Hepatocyte (in vitro differentiated cells): ENCODE results near the gene TMED5. TPM values are rescaled to one million over a fixed set of nuclear protein-coding genes. Genes with fewer than 3 reads are reported as not detected.
"Not testable (repeated sequence)": the region's sequence is repeated elsewhere in the genome, so short reads cannot be mapped to it uniquely, and the experiment has no call there.

ENCODE experiments used
- DNase-seq: peaks from one replicate; pipeline ENCODE4 v3.0.0-alpha.2; 2016; ENCODE audit warnings: low spot score
- H2AFZ ChIP-seq: fragments of 200-600 bp; sonication (generic); 2 replicates; pipeline ENCODE4 v1.6.0; 2016; ENCODE audit warnings: antibody characterized with exemption, mild to moderate bottlenecking
- H3K27ac ChIP-seq: fragments of 200-600 bp; sonication (generic); 2 replicates; pipeline ENCODE4 v1.5.1; 2016; ENCODE audit warnings: mild to moderate bottlenecking
- H3K27me3 ChIP-seq: fragments of 200-600 bp; sonication (generic); 2 replicates; pipeline ENCODE4 v1.6.1; 2016
- H3K36me3 ChIP-seq: fragments of 200-600 bp; sonication (generic); replicated peaks from 2 replicates; pipeline ENCODE4 v1.5.1; 2016; ENCODE audit warnings: low read depth; ENCODE audit not compliant: insufficient read depth
- H3K4me1 ChIP-seq: fragments of 200-600 bp; sonication (generic); 2 replicates; pipeline ENCODE4 v1.5.1; 2016; ENCODE audit warnings: mild to moderate bottlenecking, moderate library complexity; ENCODE audit not compliant: insufficient read depth
- H3K4me2 ChIP-seq: fragments of 200-600 bp; sonication (generic); 2 replicates; pipeline ENCODE4 v1.6.0; 2016
- H3K4me3 ChIP-seq: fragments of 200-600 bp; sonication (generic); 2 replicates; pipeline ENCODE4 v1.5.1; 2016; ENCODE audit warnings: mild to moderate bottlenecking
- H3K79me2 ChIP-seq: fragments of 200-600 bp; sonication (generic); 2 replicates; pipeline ENCODE4 v1.6.0; 2017; ENCODE audit warnings: mild to moderate bottlenecking
- H3K9me2 ChIP-seq: fragments of 200-600 bp; sonication (generic); replicated peaks from 2 replicates; pipeline ENCODE4 v1.6.0; 2017; ENCODE audit warnings: mild to moderate bottlenecking; ENCODE audit not compliant: insufficient read depth
- H3K9me3 ChIP-seq: fragments of 200-600 bp; sonication (generic); 2 replicates; pipeline ENCODE4 v1.5.1; 2016; ENCODE audit warnings: low read depth, mild to moderate bottlenecking
- H4K20me1 ChIP-seq: fragments of 200-600 bp; sonication (generic); 2 replicates; pipeline ENCODE4 v1.6.0; 2016; ENCODE audit warnings: mild to moderate bottlenecking; ENCODE audit not compliant: insufficient read depth, poor library complexity, severe bottlenecking
- EZH2 ChIP-seq: fragments of 200-600 bp; sonication (generic); IDR thresholded peaks from 2 replicates; pipeline ENCODE4 v1.6.1; 2016; ENCODE audit warnings: antibody characterized with exemption, mild to moderate bottlenecking, borderline replicate concordance
- EZH2phosphoT487 ChIP-seq: fragments of 200-600 bp; sonication (generic); IDR thresholded peaks from one replicate; pipeline ENCODE4 v1.6.1; 2018; ENCODE audit warnings: antibody characterized with exemption, mild to moderate bottlenecking, low read depth, moderate library complexity; ENCODE audit not compliant: unreplicated experiment, severe bottlenecking
- WGBS: methylation state at CpG from one replicate; pipeline ENCODE4 v1.1.6; 2016; ENCODE audit warnings: low lambda C conversion rate; ENCODE audit errors: missing lambda C conversion rate; 5-methylcytosine and 5-hydroxymethylcytosine counted together
- polyA plus RNA-seq: library from polyadenylated mRNA; unstranded; fragments of >200 nt; fragmentation: Nextera tagmentation; extraction: Ambion mirVana; gene quantifications from 2 replicates; pipeline ENCODE4 v1.2.1, GENCODE V29; 2016
- total RNA-seq: library from RNA; depleted of rRNA; stranded (reverse); fragments of >200 nt; gene quantifications from 2 replicates; pipeline ENCODE4 v1.2.3, GENCODE V29; 2014
- TF ChIP-seq, protein P1 (sequence below): fragments of 200-600 bp; sonication (generic); IDR thresholded peaks from 2 replicates; pipeline ENCODE4 v1.5.1; 2016; ENCODE audit warnings: antibody characterized with exemption, mild to moderate bottlenecking; ENCODE audit not compliant: poor library complexity

The TMED5 gene
- total and polyA plus RNA-seq, 2 experiments from 2014 or later = 78.2 to 119 TPM

- no peak overlapping the region for H2AFZ ChIP-seq
- peak overlapping the region; percentile 88 for H3K4me2 ChIP-seq
- H3K27ac ChIP-seq = peak overlapping the region; percentile 97
- no peaks in the 10 kb centered on the region for H3K9me3 ChIP-seq
- WGBS = 33% methylated on average over 5 of the region's 5 CpGs
- H3K4me1 ChIP-seq = peaks cover 7% of the 10 kb centered on the region
- H3K27me3 ChIP-seq = no peaks in the 10 kb centered on the region
- H3K79me2 ChIP-seq = peaks cover 77% of the 10 kb centered on the region
- H3K4me3 ChIP-seq = peak overlapping the region; percentile 69
- H4K20me1 ChIP-seq = peaks cover 16% of the 10 kb centered on the region
- no peaks in the 10 kb centered on the region for H3K9me2 ChIP-seq
- H3K36me3 ChIP-seq = no peaks in the 10 kb centered on the region
- TF ChIP-seq EZH2 (no peak), EZH2phosphoT487 (no peak)
- TF ChIP-seq, protein P1, sequence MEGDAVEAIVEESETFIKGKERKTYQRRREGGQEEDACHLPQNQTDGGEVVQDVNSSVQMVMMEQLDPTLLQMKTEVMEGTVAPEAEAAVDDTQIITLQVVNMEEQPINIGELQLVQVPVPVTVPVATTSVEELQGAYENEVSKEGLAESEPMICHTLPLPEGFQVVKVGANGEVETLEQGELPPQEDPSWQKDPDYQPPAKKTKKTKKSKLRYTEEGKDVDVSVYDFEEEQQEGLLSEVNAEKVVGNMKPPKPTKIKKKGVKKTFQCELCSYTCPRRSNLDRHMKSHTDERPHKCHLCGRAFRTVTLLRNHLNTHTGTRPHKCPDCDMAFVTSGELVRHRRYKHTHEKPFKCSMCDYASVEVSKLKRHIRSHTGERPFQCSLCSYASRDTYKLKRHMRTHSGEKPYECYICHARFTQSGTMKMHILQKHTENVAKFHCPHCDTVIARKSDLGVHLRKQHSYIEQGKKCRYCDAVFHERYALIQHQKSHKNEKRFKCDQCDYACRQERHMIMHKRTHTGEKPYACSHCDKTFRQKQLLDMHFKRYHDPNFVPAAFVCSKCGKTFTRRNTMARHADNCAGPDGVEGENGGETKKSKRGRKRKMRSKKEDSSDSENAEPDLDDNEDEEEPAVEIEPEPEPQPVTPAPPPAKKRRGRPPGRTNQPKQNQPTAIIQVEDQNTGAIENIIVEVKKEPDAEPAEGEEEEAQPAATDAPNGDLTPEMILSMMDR = no peak
- peak; percentile 15 for DNase-seq
Measured at GRCh38 chr1:93178418-93178817, 1.8 kb downstream of the TMED5 start.

DNA sequence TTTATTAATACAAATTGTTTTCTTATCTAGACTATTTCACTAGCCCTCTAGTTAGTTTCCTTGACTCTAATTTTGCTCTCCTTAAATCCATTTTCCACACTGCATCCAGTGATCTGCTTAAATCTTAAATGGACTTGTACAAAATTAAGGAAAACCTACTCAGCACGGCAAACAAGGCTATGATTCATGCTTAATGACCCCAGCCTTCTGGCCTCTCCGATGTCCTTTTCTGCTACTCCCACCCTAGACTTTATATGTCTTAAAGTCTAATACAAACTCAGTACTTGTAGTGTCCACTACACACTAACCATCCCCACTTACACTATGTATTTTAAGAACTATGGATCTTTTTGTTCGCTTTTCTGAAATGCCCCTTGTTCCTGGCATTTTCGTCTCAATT lies 2.2 kb downstream of the TMED5 start:
- Histone ChIP-seq H3K27me3 (no peaks in the 10 kb centered on the region), H3K79me2 (peaks cover 81% of the 10 kb centered on the region), H3K36me3 (no peaks in the 10 kb centered on the region), H3K4me2 (peak overlapping the region; percentile 88), H3K9me2 (no peaks in the 10 kb centered on the region), H3K4me3 (peak overlapping the region; percentile 69), H3K9me3 (no peaks in the 10 kb centered on the region), H4K20me1 (peaks cover 16% of the 10 kb centered on the region), H3K4me1 (peaks cover 7% of the 10 kb centered on the region), H3K27ac (peak overlapping the region; percentile 97), H2AFZ (no peak overlapping the region)
- peak; percentile 13 for DNase-seq
- WGBS = 43% methylated on average over 4 of the region's 4 CpGs
- TF ChIP-seq, protein P1 = no peak
- no peak for TF ChIP-seq EZH2

GRCh38 chr1:93174638-93175037 lies 5.6 kb downstream of the TMED5 start:
- H3K27ac ChIP-seq, H3K4me1 ChIP-seq, H2AFZ ChIP-seq, H3K27me3 ChIP-seq, DNase-seq, H3K4me3 ChIP-seq, H3K36me3 ChIP-seq, H3K9me3 ChIP-seq, H3K4me2 ChIP-seq, H3K9me2 ChIP-seq: not testable (repeated sequence)
- peaks cover 96% of the 10 kb centered on the region for H3K79me2 ChIP-seq
- H4K20me1 ChIP-seq = peaks cover 21% of the 10 kb centered on the region
- 98% methylated on average over 3 of the region's 3 CpGs for WGBS

GRCh38 chr1:93172778-93173177 lies 7.4 kb downstream of the TMED5 start:
- DNase-seq = no peak
- H3K9me3 ChIP-seq = no peaks in the 10 kb centered on the region
- H3K4me1 ChIP-seq = no peaks in the 10 kb centered on the region
- 0% methylated on average over 1 of the region's 1 CpG for WGBS
- H3K79me2 ChIP-seq = peaks cover 100% of the 10 kb centered on the region
- no peaks in the 10 kb centered on the region for H3K36me3 ChIP-seq
- TF ChIP-seq EZH2 = no peak
- TF ChIP-seq EZH2phosphoT487 = no peak
- TF ChIP-seq, protein P1 = no peak
- H2AFZ ChIP-seq = no peak overlapping the region
- no peak overlapping the region for H3K4me3 ChIP-seq
- H4K20me1 ChIP-seq = peaks cover 9% of the 10 kb centered on the region
- no peaks in the 10 kb centered on the region for H3K9me2 ChIP-seq
- no peak overlapping the region for H3K27ac ChIP-seq
- no peak overlapping the region for H3K4me2 ChIP-seq
- no peaks in the 10 kb centered on the region for H3K27me3 ChIP-seq
